ENCODE measurements around the gene APLN. TPM values are rescaled to one million over a fixed set of nuclear protein-coding genes. Genes with fewer than 3 reads are reported as not detected.

Gene APLN
- polyA plus RNA-seq, 1 donor, result 6.9 TPM

DNA sequence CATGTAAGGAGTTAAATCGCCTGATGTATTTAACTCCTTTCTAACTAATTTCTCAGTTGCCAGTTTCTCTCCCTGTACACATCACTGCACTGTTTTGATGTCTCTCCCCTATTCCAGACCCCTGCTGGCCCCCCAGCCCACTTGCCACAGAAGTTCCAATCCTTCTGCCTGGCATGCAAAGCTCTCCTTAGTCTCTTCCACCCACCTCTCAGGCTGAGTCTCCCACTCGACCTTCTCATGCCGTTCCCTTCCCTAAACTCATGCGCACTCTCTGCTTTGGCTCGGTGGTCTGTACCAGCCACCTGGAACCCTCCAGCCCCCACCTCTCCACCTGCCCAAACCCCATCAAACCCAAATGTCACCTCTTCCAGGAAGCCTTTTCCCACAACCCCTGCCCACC, 56.9 kb downstream of the APLN start:
- DNase-seq (ENCODE audit: low read depth), result no peak

GRCh38 chrX:129596077-129596476, 58.7 kb downstream of the APLN start:
- DNase-seq (ENCODE audit: low read depth), result no peak

Other genes starting within 250 kb of the APLN start
- 75.5 TPM for gene SMARCA1, start 131.5 kb downstream of the APLN start, polyA plus RNA-seq (ENCODE audit: insufficient read length)
- 11.1 TPM for gene OCRL, start 114.7 kb downstream of the APLN start, polyA plus RNA-seq (ENCODE audit: insufficient read length)
- gene XPNPEP2, start 84.0 kb upstream of the APLN start, polyA plus RNA-seq (ENCODE audit: insufficient read length), result 3.6 TPM
- gene SASH3, start 125.0 kb upstream of the APLN start, polyA plus RNA-seq (ENCODE audit: insufficient read length), result 2.3 TPM
- 27.8 TPM for gene ZDHHC9, start 188.9 kb upstream of the APLN start, polyA plus RNA-seq (ENCODE audit: insufficient read length)

Measured in forelimb muscle (tissue), 1 donor.